GM18873 (cell line): ENCODE measurements around the gene NTF3.
"Not testable (repeated sequence)": the region's sequence is repeated elsewhere in the genome, so short reads cannot be mapped to it uniquely, and the experiment has no call there.

Source experiments
- ATAC-seq: cut with Tn5 transposase; IDR thresholded peaks from one replicate; pipeline ENCODE4 v1.9.1; 2021; ENCODE audit warnings: mild to moderate bottlenecking, moderate library complexity, moderate number of reproducible peaks; ENCODE audit not compliant: unreplicated experiment, low FRiP score

Gene NTF3

DNA sequence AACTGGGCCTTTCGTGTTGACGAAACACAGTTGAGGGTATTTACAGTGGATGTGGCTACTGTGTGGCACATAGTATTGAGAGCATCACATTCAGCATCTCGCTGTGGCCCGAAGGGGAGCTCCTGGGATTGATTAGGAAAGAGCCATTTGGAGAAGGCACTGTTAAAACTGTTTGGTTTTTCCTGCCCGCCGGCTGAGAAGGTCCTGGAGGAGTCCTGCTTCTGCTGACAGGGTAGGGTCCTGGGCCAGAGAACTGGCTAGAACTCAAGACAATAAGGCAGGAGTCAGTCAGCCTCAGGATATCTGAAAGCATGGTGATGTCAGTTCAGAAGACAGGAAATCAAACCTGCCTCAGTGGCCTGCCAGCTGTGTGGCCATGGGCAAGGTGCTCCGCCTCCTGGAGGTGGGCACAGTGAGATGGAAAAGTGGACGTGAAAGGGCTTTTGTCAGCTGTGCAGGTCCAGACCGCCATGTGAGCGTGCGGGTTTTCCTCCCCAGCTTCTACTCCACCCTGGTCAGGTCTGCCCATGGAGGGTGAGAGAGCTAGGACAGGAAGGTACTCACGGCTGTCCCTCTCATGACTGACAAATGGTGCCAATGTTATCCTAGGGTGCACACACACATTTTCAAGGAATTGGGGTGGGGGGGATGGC is 92.3 kb downstream of the NTF3 start:
- ATAC-seq: no peak

DNA sequence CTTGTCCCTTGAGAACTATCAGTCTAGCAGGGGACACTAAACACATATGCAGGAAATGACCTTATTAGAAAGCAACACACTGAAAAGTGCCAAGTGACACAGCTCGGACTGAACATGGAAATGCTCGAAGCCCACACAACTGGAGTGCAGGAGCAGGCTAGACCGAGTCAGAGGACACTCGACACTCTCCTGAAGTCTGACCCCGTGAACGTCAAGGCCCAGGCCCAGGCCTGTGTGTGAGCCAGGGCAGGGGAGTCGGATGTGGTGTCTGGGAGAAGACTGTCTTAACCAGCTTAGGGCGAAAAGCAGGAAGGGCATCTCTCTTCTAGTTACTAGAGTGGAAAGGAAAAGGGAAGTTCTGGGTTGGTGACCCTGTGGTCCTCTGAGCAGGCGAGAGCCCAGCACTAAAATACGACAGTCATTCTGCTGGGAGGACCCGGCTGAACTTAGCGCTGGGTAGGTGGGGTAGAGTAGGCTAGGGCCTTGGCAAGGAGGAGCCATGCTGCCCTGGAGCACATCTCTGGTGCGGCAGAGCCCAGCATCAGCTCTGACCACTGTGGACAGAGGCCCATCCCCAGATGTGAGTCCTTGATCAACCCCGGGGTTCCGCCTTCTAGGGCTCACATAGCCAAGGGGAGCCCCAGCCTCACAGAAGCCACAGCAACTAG is 93.0 kb downstream of the NTF3 start:
- no peak for ATAC-seq

- ATAC-seq: no peak
These were observed 94.0 kb downstream of the NTF3 start for GRCh38 chr12:5525783-5526367.

- no peak for ATAC-seq
These were observed 101.5 kb downstream of the NTF3 start for GRCh38 chr12:5533368-5533767.

DNA sequence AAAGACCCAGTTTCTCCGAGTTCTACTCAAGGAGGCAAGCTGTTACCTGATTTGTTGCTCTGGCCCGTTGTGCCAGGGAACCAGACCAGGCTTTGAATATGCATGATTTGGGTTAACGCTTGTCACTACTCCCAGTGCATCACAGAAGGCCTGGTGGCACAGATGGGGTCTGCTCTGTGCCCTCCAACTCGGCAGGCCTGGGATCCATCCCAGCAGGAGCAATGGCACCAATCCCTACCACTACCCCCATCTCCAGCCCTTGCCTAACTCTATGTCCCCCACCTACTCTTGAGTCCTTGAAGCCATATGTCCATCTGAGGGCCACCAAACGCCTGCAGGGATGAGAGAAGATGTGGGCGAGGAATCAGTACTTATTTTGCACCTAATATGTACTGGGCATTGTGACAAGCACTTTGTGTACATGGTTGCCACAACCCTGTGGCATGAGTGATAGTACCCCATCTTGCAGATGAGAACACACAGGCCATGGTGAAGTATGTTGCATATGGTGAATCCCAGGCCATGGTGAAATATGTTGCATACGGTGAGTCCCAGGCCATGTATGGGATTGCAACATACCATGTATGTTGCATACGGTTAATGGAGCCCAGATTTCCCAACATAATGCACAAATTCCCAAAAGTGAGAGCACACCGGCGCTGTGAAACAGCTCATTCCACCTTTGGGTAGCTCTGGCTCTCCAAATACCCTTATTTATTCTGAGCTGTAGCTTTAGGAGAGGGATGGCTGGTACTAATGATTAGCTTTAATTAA is 102.7 kb downstream of the NTF3 start:
- no peak for ATAC-seq

- no peak for ATAC-seq
These were observed 103.6 kb downstream of the NTF3 start for GRCh38 chr12:5535541-5535940.

- not testable (repeated sequence) for ATAC-seq
These were observed 105.2 kb downstream of the NTF3 start for GRCh38 chr12:5537026-5537615.

DNA sequence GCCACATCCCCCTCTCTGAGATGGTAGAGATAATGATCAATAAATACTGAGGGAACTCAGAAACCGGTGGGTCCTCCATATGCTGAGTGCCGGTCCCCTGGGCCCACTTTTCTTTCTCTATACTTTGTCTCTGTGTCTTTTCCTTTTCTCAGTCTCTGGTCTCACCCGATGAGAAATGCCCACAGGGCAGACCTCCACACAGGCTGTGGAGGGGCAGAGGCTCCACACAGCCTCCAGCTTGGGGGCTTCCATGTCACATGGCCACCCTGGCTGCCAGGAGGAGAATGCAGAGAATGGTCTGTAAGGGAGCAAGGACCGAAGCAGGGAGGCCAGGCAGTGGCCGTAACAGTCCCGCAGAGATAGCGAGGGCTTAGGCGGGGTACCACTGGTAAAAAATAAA is 105.9 kb downstream of the NTF3 start:
- ATAC-seq: no peak
